ENCODE measurements around the gene HPGDS. TPM values are rescaled to one million over a fixed set of nuclear protein-coding genes. Genes with fewer than 3 reads are reported as not detected.

Gene HPGDS
- total RNA-seq, 1 donor from 2014 or later = not detected

GRCh38 chr4:94251094-94251493 is 91.5 kb downstream of the HPGDS start:
- Mint-ChIP-seq H3K27me3 (ENCODE audit: low read depth) (no peaks in the 10 kb centered on the region), H3K4me3 (no peak overlapping the region), H3K36me3 (ENCODE audit: low read depth) (peaks cover 15% of the 10 kb centered on the region), H3K27ac (ENCODE audit: unreplicated experiment) (no peak overlapping the region), H3K4me1 (peaks cover 9% of the 10 kb centered on the region), H3K9me3 (no peaks in the 10 kb centered on the region)
- no peak for TF ChIP-seq CTCF (conservative IDR thresholded peaks at IDR 0.05)
- no peak for DNase-seq (ENCODE audit: low read depth, low spot score)

Other genes starting within 250 kb of the HPGDS start
- 57.7 and 60.8 TPM in 2 replicates for gene SMARCAD1, start 135.0 kb downstream of the HPGDS start, total RNA-seq
- 71.0 and 72.5 TPM in 2 replicates for gene PDLIM5, start 109.1 kb upstream of the HPGDS start, total RNA-seq